ENCODE results near the gene HSPA14. TPM values are rescaled to one million over a fixed set of nuclear protein-coding genes. Genes with fewer than 3 reads are reported as not detected.

Gene HSPA14
- total and polyA plus RNA-seq, 2 of the 8 experiments (the other 6 are each of a cell fraction or from before 2014, with no cell fraction given): 20.5 to 36.4 TPM

DNA sequence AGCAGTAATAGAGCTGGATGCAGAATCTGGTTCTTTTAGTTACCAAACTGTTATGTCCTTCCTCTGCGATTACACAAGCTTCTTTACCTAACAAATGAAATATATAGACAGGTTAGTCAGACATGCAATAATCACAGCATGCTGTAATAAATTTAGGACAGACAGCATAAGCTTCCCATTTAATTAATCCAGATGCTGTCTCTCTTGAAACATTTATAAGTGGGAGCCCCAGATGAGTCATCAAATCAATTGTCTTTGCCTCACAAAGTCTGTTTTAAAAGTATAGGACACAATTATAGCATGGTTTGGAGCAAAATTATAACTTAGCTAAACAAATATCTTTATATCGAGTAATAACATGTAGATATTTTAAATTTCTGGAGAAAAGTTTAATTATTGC is 1.9 kb upstream of the HSPA14 start:
- H2AFZ ChIP-seq (ENCODE audit: low read length): no peak overlapping the region
- no peak for FAIRE-seq
- H3K9me3 ChIP-seq (ENCODE audit: insufficient read depth in 2 of 2, low read depth in 1 of 2, low read length in 1 of 2): no peaks in the 10 kb centered on the region
- H2BK20ac ChIP-seq (ENCODE audit: low read length): no peak overlapping the region
- no peak overlapping the region for H2AK5ac ChIP-seq (ENCODE audit: low read depth, low read length)
- no peak overlapping the region for H3K23ac ChIP-seq (ENCODE audit: insufficient read length)
- no peak overlapping the region for H3K9ac ChIP-seq (replicated peaks in 1 of 4; ENCODE audit: extremely low read depth in 1 of 4, low read depth in 3 of 4, low read length in 3 of 4)
- no peaks in the 10 kb centered on the region for H3K27me3 ChIP-seq (replicated peaks in 1 of 4; ENCODE audit: control insufficient read depth in 3 of 4, extremely low read depth in 1 of 4, insufficient read depth in 3 of 4, low read length in 3 of 4)
- no peak overlapping the region for H4K5ac ChIP-seq (ENCODE audit: insufficient read length, low read depth, low read length)
- no peak for DNase-seq (ENCODE audit: low read depth in 1 of 2, low spot score in 2 of 2)
- H2BK120ac ChIP-seq (replicated peaks; ENCODE audit: low read depth, low read length): no peak overlapping the region
- no peak overlapping the region for H3K27ac ChIP-seq (ENCODE audit: low read depth, low read length)
- H2BK15ac ChIP-seq (ENCODE audit: low read length): no peak overlapping the region
- H4K20me1 ChIP-seq (replicated peaks in 1 of 2; ENCODE audit: control insufficient read depth in 1 of 2, insufficient read depth in 2 of 2, low read length in 2 of 2): peaks cover 0 to 1% of the 10 kb centered on the region in 2 experiments
- H3K79me2 ChIP-seq (ENCODE audit: control insufficient read depth in 1 of 2, insufficient read depth in 2 of 2, low read length in 2 of 2): peaks cover 9 to 26% of the 10 kb centered on the region in 2 experiments
- no peak overlapping the region for H3K18ac ChIP-seq (ENCODE audit: extremely low read depth, low read length)
- H3K14ac ChIP-seq (ENCODE audit: insufficient read length): no peak overlapping the region
- H3K79me1 ChIP-seq (ENCODE audit: low read depth, low read length): peaks cover 3% of the 10 kb centered on the region; the same call in 1 of the 2 replicates
- H3K23me2 ChIP-seq (ENCODE audit: low read depth, low read length): peaks cover 2% of the 10 kb centered on the region
- CTCF ChIA-PET (ENCODE audit: partially characterized antibody): interaction anchor here (0.6 to 3.0 kb wide), 6 partner anchors 13 to 299 kb away, joined by 3 to 19 read pairs (median 4); no protein-coding TSS in a partner anchor
- H3K4me3 ChIP-seq (ENCODE audit: extremely low read depth in 1 of 4, insufficient read depth in 2 of 4, low read depth in 3 of 4, low read length in 4 of 4): no peak overlapping the region
- POLR2A ChIA-PET (ENCODE audit: partially characterized antibody): interaction anchor here (0.6 to 3.7 kb wide), 5 partner anchors 9 to 218 kb away, joined by 3 to 32 read pairs (median 3); partner anchors contain the start of gene SUV39H2
- H4K91ac ChIP-seq (replicated peaks; ENCODE audit: insufficient read length, low read length): no peak overlapping the region
- peaks cover under 1 to 12% (median 4%) of the 10 kb centered on the region in 4 experiments; a peak in 4 of 8 replicates for H3K36me3 ChIP-seq (ENCODE audit: control insufficient read depth in 2 of 4, insufficient read depth in 4 of 4, low read length in 3 of 4)
- no peak overlapping the region for H2BK5ac ChIP-seq (ENCODE audit: low read depth, low read length)
- H4K8ac ChIP-seq (ENCODE audit: extremely low read depth, insufficient read depth, low read length): no peak overlapping the region
- WGBS, 2 experiments (ENCODE audit: extremely low coverage in 1 of 2, insufficient coverage in 1 of 2, insufficient read length in 1 of 2, insufficient replicate concordance in 2 of 2, low coverage in 1 of 2, low lambda C conversion rate in 2 of 2, missing lambda C conversion rate in 1 of 2): 88% methylated on average over 2 of the region's 2 CpGs; no CpG with 5 or more reads in 1 of the 2 experiments
- H3K56ac ChIP-seq (replicated peaks; ENCODE audit: insufficient read length, low read depth, low read length): no peak overlapping the region
- peaks cover 0 to 8% (median 3%) of the 10 kb centered on the region in 4 experiments; a peak in 3 of 7 replicates for H3K4me1 ChIP-seq (replicated peaks in 1 of 4; ENCODE audit: control insufficient read depth in 3 of 4, insufficient read depth in 4 of 4, low read length in 3 of 4)
- no peak overlapping the region for H3K4me2 ChIP-seq (ENCODE audit: insufficient read depth in 1 of 2, low read depth in 2 of 2, low read length in 2 of 2)
- no peak overlapping the region for H3K4ac ChIP-seq (replicated peaks; ENCODE audit: insufficient read length, low read depth, low read length)
- H2BK12ac ChIP-seq (ENCODE audit: low read depth, low read length): no peak overlapping the region
- TF ChIP-seq JUND (IDR thresholded peaks at IDR 0.05; ENCODE audit: low read length) (no peak), SAP30 (IDR thresholded peaks at IDR 0.05; ENCODE audit: insufficient read depth, insufficient replicate concordance, low read length) (no peak), SIN3A (conservative IDR thresholded peaks at IDR 0.05 in 1 of 2, IDR thresholded peaks at IDR 0.05 in 1 of 2; ENCODE audit: low read depth in 1 of 2, low read length in 2 of 2) (no peak), SP4 (IDR thresholded peaks at IDR 0.05; ENCODE audit: low read length) (no peak), CREB1 (IDR thresholded peaks at IDR 0.05) (no peak), HDAC6 (IDR thresholded peaks at IDR 0.05; ENCODE audit: low read depth, low read length) (no peak), CTBP2 (IDR thresholded peaks at IDR 0.05; ENCODE audit: borderline replicate concordance, insufficient read depth, insufficient read length, low read length) (no peak), CBX8 (IDR thresholded peaks at IDR 0.05; ENCODE audit: borderline replicate concordance, low read depth, low read length) (no peak), TEAD4 (IDR thresholded peaks at IDR 0.05; ENCODE audit: low read depth, low read length) (no peak), SP1 (IDR thresholded peaks at IDR 0.05; ENCODE audit: low read depth, low read length) (no peak), CHD1 (IDR thresholded peaks at IDR 0.05; ENCODE audit: low read depth, low read length) (no peak), TCF12 (IDR thresholded peaks at IDR 0.05; ENCODE audit: low read depth, low read length) (no peak), POLR2AphosphoS5 (IDR thresholded peaks at IDR 0.05; ENCODE audit: low read depth, low read length) (no peak), PHF8 (conservative IDR thresholded peaks at IDR 0.05; ENCODE audit: low read depth, low read length) (no peak), TAF7 (optimal IDR thresholded peaks at IDR 0.05; ENCODE audit: borderline replicate concordance, low read depth, low read length) (no peak)

All from H1 (cell line).